Bronchial epithelial cell (primary cell): Measurements from ENCODE around the gene TMEM108. TPM values are rescaled to one million over a fixed set of nuclear protein-coding genes. Genes with fewer than 3 reads are reported as not detected.

Experiments
- DNase-seq: peaks from one replicate; pipeline ENCODE4 v3.0.0-alpha.2; 2010; ENCODE audit warnings: low read depth
- FAIRE-seq: peaks from 2 replicates; lab custom pipeline; 2011; peaks lifted over from hg19 to GRCh38; lab: Jason Lieb, UNC
- H3K27me3 ChIP-seq: 2 replicates; pipeline ENCODE4 v1.5.1; 2011; ENCODE audit warnings: low read length; ENCODE audit not compliant: control insufficient read depth, insufficient read depth
- H3K36me3 ChIP-seq: 2 replicates; pipeline ENCODE4 v1.5.1; 2011; ENCODE audit warnings: low read length; ENCODE audit not compliant: control insufficient read depth, insufficient read depth
- H3K4me3 ChIP-seq: 2 replicates; pipeline ENCODE4 v1.5.1; 2011; ENCODE audit warnings: mild to moderate bottlenecking, low read depth, low read length, control low read depth
- total RNA-seq: library from RNA; depleted of rRNA; stranded (reverse); fragments of >200 nt; gene quantifications from 2 replicates; pipeline ENCODE4 v1.2.1, GENCODE V29; 2014
- TF ChIP-seq, protein P1 (sequence below): IDR thresholded peaks from 2 replicates; pipeline ENCODE4 v1.5.1; 2011; ENCODE audit warnings: mild to moderate bottlenecking, moderate library complexity, low read length, control low read depth, inconsistent platforms; ENCODE audit not compliant: insufficient read depth, severe bottlenecking

TMEM108 gene
- total RNA-seq, 1 donor from 2014 or later: not detected

DNA sequence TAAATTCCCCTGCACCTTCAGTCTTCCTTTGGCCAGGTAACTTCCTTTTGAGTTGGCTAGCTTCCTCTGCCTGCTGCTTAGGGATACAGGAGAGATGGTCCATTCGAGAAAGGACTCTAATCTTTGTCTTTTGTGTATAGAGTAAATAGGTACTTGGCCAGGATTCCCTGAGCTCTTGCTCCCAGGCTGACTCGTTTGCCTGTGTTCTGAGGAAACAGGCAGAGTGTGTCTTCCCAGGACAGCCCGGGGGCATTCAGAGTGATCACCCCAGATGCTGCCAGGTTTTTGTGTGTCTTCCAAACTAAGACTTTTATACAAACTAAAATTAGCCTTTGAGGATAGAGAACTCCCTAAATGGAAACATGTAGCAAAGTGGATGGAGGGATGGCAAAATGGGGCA is 39.5 kb downstream of the TMEM108 start:
- Histone ChIP-seq H3K27me3 (no peaks in the 10 kb centered on the region), H3K36me3 (no peaks in the 10 kb centered on the region), H3K4me3 (no peak overlapping the region)
- DNase-seq (no peak), FAIRE-seq (no peak)
- TF ChIP-seq, protein P1, sequence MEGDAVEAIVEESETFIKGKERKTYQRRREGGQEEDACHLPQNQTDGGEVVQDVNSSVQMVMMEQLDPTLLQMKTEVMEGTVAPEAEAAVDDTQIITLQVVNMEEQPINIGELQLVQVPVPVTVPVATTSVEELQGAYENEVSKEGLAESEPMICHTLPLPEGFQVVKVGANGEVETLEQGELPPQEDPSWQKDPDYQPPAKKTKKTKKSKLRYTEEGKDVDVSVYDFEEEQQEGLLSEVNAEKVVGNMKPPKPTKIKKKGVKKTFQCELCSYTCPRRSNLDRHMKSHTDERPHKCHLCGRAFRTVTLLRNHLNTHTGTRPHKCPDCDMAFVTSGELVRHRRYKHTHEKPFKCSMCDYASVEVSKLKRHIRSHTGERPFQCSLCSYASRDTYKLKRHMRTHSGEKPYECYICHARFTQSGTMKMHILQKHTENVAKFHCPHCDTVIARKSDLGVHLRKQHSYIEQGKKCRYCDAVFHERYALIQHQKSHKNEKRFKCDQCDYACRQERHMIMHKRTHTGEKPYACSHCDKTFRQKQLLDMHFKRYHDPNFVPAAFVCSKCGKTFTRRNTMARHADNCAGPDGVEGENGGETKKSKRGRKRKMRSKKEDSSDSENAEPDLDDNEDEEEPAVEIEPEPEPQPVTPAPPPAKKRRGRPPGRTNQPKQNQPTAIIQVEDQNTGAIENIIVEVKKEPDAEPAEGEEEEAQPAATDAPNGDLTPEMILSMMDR: no peak

DNA sequence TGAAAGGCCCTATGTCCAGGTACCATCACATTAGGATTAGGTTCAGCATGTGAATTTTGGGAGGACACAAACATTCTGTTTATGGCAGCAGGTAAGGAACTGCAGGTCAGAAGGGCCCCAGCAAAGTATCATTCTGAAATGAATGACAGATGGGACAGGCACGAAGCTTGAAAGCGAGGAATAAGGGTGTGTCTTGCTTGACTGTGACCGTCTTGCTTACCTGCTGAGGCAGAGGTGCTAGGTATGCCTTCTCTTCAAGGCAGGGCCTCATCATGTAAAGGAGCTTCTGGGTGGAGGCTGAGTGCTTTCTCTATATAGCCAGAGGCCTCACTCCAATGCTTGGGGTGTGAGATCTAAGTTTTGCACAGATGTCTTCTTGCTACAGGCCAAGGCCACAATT is 41.4 kb downstream of the TMEM108 start:
- Histone ChIP-seq H3K27me3 (no peaks in the 10 kb centered on the region), H3K36me3 (no peaks in the 10 kb centered on the region), H3K4me3 (no peak overlapping the region)
- FAIRE-seq (no peak), DNase-seq (no peak)
- TF ChIP-seq, protein P1: no peak

DNA sequence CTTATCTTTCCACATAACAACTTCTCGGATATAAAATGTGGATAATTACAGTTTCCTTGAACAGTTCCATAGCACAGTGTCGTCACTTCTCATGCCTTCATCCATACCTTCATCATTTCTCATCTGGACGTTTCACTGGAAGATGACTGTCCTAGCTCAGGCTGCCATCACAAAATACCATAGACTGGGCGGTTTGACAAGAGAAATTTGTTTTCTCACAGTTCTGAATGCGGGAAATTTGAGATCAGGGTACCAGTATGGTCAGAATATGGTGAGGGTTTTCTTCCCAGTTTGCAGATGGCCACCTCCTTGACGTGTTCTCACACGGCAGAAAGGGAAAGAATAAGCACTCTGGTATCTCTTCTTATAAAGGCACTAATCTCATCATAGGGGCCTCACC is 42.8 kb downstream of the TMEM108 start:
- DNase-seq (no peak), FAIRE-seq (no peak)
- H3K4me3 ChIP-seq: no peak overlapping the region
- no peaks in the 10 kb centered on the region for H3K36me3 ChIP-seq
- no peaks in the 10 kb centered on the region for H3K27me3 ChIP-seq
- TF ChIP-seq, protein P1: no peak

DNA sequence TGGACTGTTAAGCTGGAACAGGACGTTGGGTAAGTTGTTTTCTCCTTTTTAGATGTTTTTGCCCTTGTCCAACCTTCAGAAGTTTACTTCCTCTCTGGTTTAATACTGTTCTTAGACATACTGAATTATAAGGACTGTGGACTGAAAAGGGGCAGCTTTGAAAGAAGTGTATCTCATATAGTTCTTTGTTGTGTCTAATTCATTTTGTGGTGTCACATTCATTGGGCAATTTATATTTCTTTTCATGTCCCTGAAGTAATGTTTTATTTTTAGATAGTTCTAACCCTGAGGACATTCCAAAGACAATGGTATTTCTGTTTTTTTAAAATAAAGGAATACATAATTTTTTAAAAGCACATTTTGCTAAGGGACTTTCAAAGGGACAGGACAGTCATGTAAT is 45.2 kb downstream of the TMEM108 start:
- DNase-seq (no peak), FAIRE-seq (no peak)
- Histone ChIP-seq H3K36me3 (no peaks in the 10 kb centered on the region), H3K4me3 (no peak overlapping the region), H3K27me3 (no peaks in the 10 kb centered on the region)
- TF ChIP-seq, protein P1: no peak

DNA sequence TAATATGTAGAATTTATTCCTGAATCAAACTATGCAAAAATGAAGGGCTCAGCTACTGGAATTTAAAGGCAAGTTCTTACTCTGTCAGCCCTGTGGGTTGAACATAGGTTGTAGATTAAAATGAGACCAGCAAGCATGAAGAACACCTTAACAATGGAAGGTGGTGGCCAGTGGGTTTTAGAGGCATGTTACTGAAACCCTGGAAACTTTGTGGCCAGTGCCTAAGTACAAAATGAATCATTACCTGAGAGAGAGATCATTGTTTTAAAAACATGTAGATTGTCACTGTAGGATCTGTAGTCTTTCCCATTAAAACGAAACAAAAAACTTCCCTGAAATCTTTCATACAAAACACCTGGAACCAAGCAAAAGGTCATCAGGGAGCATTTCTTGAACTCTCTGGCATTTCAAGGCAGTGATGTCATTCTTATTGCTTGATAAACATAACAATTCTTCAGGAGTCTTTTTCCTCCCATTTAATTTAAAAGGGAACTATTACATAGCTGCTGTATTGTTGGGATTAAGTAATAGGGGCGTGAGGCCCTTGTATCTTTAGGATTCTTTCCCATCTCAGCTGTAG is 51.8 kb downstream of the TMEM108 start:
- Histone ChIP-seq H3K4me3 (no peak overlapping the region), H3K36me3 (no peaks in the 10 kb centered on the region), H3K27me3 (no peaks in the 10 kb centered on the region)
- TF ChIP-seq, protein P1: no peak
- DNase-seq (no peak), FAIRE-seq (no peak)

DNA sequence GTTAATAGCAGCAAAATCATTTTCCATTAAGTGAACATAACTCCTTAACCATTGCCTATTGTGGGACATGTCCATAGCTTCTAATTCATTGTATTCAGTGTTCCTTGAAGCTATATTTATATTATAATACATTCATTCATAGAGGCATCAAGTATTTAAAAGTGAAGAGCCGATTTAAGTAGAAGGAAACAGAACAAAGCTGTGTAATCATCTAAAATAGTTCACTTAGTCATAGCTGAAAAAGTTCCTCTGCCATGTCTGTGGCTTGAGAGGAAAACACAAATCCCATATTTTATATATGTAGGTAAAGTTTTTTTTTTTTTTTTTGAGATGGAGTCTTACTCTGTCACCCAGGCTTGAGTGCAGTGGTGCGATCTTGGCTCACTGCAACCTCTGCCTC is 54.5 kb downstream of the TMEM108 start:
- FAIRE-seq (no peak), DNase-seq (no peak)
- H3K36me3 ChIP-seq: no peaks in the 10 kb centered on the region
- no peaks in the 10 kb centered on the region for H3K27me3 ChIP-seq
- H3K4me3 ChIP-seq: no peak overlapping the region
- TF ChIP-seq, protein P1: no peak
